HEK293 (cell line): Measurements from ENCODE around the gene SPA17.
A peak's percentile ranks its signal among the peaks of the same experiment; 100 is the strongest.

Experiments used
- CTCF ChIA-PET: fragments of 350-600 bp; formaldehyde crosslinking; extraction: SDS; loops from one replicate; lab custom pipeline; 2021; ENCODE audit warnings: antibody characterized with exemption; lab: Yijun Ruan, JAX
- POLR2A ChIA-PET: fragments of 300-600 bp; formaldehyde crosslinking; extraction: SDS; loops from one replicate; lab custom pipeline; 2020; ENCODE audit warnings: antibody characterized with exemption, inconsistent platforms; lab: Yijun Ruan, JAX
- H3K27ac ChIP-seq: fragments of 200-500 bp; sonication (Bioruptor generic); 2 replicates; pipeline ENCODE4 v1.5.1; 2014; ENCODE audit warnings: low read depth, low read length, control low read depth, inconsistent platforms; ENCODE audit errors: extremely low read depth
- H3K36me3 ChIP-seq, 2 experiments: fragments of 200-500 bp in 1 of 2; sonication (Bioruptor generic) in 1 of 2; 1 replicate in 1 of 2; 2 replicates in 1 of 2; pipeline ENCODE4 v1.5.1; 2014 to 2017; ENCODE audit warnings: inconsistent platforms in 2 of 2, low read length in 2 of 2; ENCODE audit not compliant: control insufficient read depth in 2 of 2, insufficient read depth in 1 of 2
- H3K4me1 ChIP-seq: fragments of 200-500 bp; sonication (Bioruptor generic); 2 replicates; pipeline ENCODE4 v1.5.1; 2014; ENCODE audit warnings: mild to moderate bottlenecking, low read length, inconsistent platforms; ENCODE audit not compliant: control insufficient read depth, insufficient read depth
- H3K4me3 ChIP-seq: 2 replicates; pipeline ENCODE4 v1.5.1; 2011; ENCODE audit warnings: low read depth, mild to moderate bottlenecking, control low read depth, low read length, moderate library complexity
- H3K9me3 ChIP-seq: fragments of 200-500 bp; sonication (Bioruptor generic); 2 replicates; pipeline ENCODE4 v1.5.1; 2014; ENCODE audit warnings: low read depth, low read length, inconsistent platforms; ENCODE audit not compliant: control insufficient read depth, insufficient read depth
- FEZF1 ChIP-seq: fragments of 450-650 bp; formaldehyde crosslinking; IDR thresholded peaks from 2 replicates; pipeline ENCODE4 v1.5.1; 2016; ENCODE audit warnings: missing biosample characterization, missing genetic modification characterization
- GLI2 ChIP-seq: fragments of 450-650 bp; formaldehyde crosslinking; IDR thresholded peaks from 2 replicates; pipeline ENCODE4; 2017; ENCODE audit warnings: missing biosample characterization, missing genetic modification characterization, low read depth, borderline replicate concordance
- GLIS2 ChIP-seq: fragments of 450-650 bp; formaldehyde crosslinking; IDR thresholded peaks from 2 replicates; pipeline ENCODE4 v1.5.1; 2016; ENCODE audit warnings: missing biosample characterization, missing genetic modification characterization
- MZF1 ChIP-seq: fragments of 450-650 bp; formaldehyde crosslinking; IDR thresholded peaks from 2 replicates; pipeline ENCODE4 v1.5.1; 2017; ENCODE audit warnings: missing biosample characterization, missing genetic modification characterization, borderline replicate concordance
- PATZ1 ChIP-seq: fragments of 450-650 bp; formaldehyde crosslinking; IDR thresholded peaks from 2 replicates; pipeline ENCODE4 v1.5.1; 2016; ENCODE audit warnings: missing biosample characterization, missing genetic modification characterization
- PBX3 ChIP-seq: sonication (generic); formaldehyde crosslinking; IDR thresholded peaks from 2 replicates; pipeline ENCODE4 v1.8.1; 2022; ENCODE audit warnings: mild to moderate bottlenecking, moderate library complexity, missing genetic modification reagents
- PRDM6 ChIP-seq: fragments of 450-650 bp; formaldehyde crosslinking; IDR thresholded peaks from 2 replicates; pipeline ENCODE4 v1.5.1; 2017; ENCODE audit warnings: missing biosample characterization, missing genetic modification characterization
- RBAK ChIP-seq: fragments of 450-650 bp; formaldehyde crosslinking; IDR thresholded peaks from 2 replicates; pipeline ENCODE4 v1.5.1; 2016; ENCODE audit warnings: missing biosample characterization, missing genetic modification characterization
- SCRT2 ChIP-seq: fragments of 450-650 bp; formaldehyde crosslinking; IDR thresholded peaks from 2 replicates; pipeline ENCODE4 v1.5.1; 2016; ENCODE audit warnings: missing biosample characterization, missing genetic modification characterization
- SETDB1 ChIP-seq: IDR thresholded peaks from one replicate; pipeline ENCODE4 v1.6.1; 2017; ENCODE audit warnings: mild to moderate bottlenecking, low read length, moderate library complexity, mixed read lengths; ENCODE audit not compliant: insufficient read length
- TCF7L2 ChIP-seq: IDR thresholded peaks from 2 replicates; pipeline ENCODE4 v1.6.1; 2011; ENCODE audit warnings: low read depth, mild to moderate bottlenecking, inconsistent platforms, low read length, moderate library complexity, borderline replicate concordance
- WT1 ChIP-seq: fragments of 450-650 bp; formaldehyde crosslinking; IDR thresholded peaks from 2 replicates; pipeline ENCODE4 v1.5.1; 2016; ENCODE audit warnings: missing biosample characterization, missing genetic modification characterization
- ZBTB11 ChIP-seq: fragments of 450-650 bp; formaldehyde crosslinking; conservative IDR thresholded peaks from 2 replicates; pipeline ENCODE4 v1.5.1; 2016; ENCODE audit warnings: low read depth, missing biosample characterization, missing genetic modification characterization
- ZBTB20 ChIP-seq: fragments of 450-650 bp; formaldehyde crosslinking; IDR thresholded peaks from 2 replicates; pipeline ENCODE4 v1.5.1; 2016; ENCODE audit warnings: missing biosample characterization, missing genetic modification characterization
- ZIC2 ChIP-seq: fragments of 450-650 bp; formaldehyde crosslinking; IDR thresholded peaks from 2 replicates; pipeline ENCODE4 v1.5.1; 2016; ENCODE audit warnings: missing biosample characterization, missing genetic modification characterization
- ZNF140 ChIP-seq: fragments of 450-650 bp; formaldehyde crosslinking; IDR thresholded peaks from 2 replicates; pipeline ENCODE4 v1.5.1; 2016; ENCODE audit warnings: missing biosample characterization, missing genetic modification characterization
- ZNF157 ChIP-seq: fragments of 450-650 bp; formaldehyde crosslinking; IDR thresholded peaks from 2 replicates; pipeline ENCODE4 v1.5.1; 2016; ENCODE audit warnings: missing biosample characterization, missing genetic modification characterization
- ZNF169 ChIP-seq: fragments of 450-650 bp; formaldehyde crosslinking; IDR thresholded peaks from 2 replicates; pipeline ENCODE4 v1.5.1; 2016; ENCODE audit warnings: missing biosample characterization, missing genetic modification characterization
- ZNF529 ChIP-seq: fragments of 450-650 bp; formaldehyde crosslinking; IDR thresholded peaks from 2 replicates; pipeline ENCODE4 v1.5.1; 2017; ENCODE audit warnings: missing genetic modification characterization, missing biosample characterization; ENCODE audit not compliant: insufficient replicate concordance
- ZNF785 ChIP-seq: fragments of 450-650 bp; formaldehyde crosslinking; IDR thresholded peaks from 2 replicates; pipeline ENCODE4 v1.5.1; 2016; ENCODE audit warnings: missing biosample characterization, missing genetic modification characterization

The SPA17 gene

GRCh38 chr11:124745270-124745834, 71.6 kb downstream of the SPA17 start:
- H3K4me3 ChIP-seq = no peak overlapping the region
- H3K27ac ChIP-seq = no peak overlapping the region
- CTCF ChIA-PET = interaction anchor here (1.3 to 2.0 kb wide), 4 partner anchors 16 to 75 kb away, joined by 4 to 23 read pairs (median 6); no protein-coding TSS in a partner anchor
- POLR2A ChIA-PET = interaction anchor here (1.9 kb wide), 1 partner anchor 13 kb away, joined by 9 read pairs; no protein-coding TSS in a partner anchor
- H3K4me1 ChIP-seq = no peaks in the 10 kb centered on the region; the same call in 1 of the 2 replicates
- TF ChIP-seq ZNF529 (tag by site-specific recombination) (no peak), ZNF169 (tag by site-specific recombination) (no peak), ZNF157 (tag by site-specific recombination) (no peak), TCF7L2 (no peak), ZNF785 (tag by site-specific recombination) (no peak), ZNF140 (tag by site-specific recombination) (no peak), GLI2 (tag by site-specific recombination) (no peak), RBAK (tag by site-specific recombination) (no peak), FEZF1 (tag by site-specific recombination) (no peak), MZF1 (tag by site-specific recombination) (no peak), PBX3 (CRISPR knock-in tag) (no peak), WT1 (no peak), SETDB1 (no peak)
- H3K9me3 ChIP-seq = no peaks in the 10 kb centered on the region
- no peaks in the 10 kb centered on the region for H3K36me3 ChIP-seq

- CTCF ChIA-PET = interaction anchor here (0.6 to 2.0 kb wide), 12 partner anchors 10 to 200 kb away, joined by 3 to 23 read pairs (median 4); no protein-coding TSS in a partner anchor
- Histone ChIP-seq H3K4me1 (no peaks in the 10 kb centered on the region), H3K36me3 (no peaks in the 10 kb centered on the region), H3K27ac (no peak overlapping the region; the same call in 1 of the 2 replicates), H3K9me3 (no peaks in the 10 kb centered on the region), H3K4me3 (peak overlapping the region; percentile 53)
- POLR2A ChIA-PET = interaction anchor here (0.9 to 1.9 kb wide), 12 partner anchors 10 to 1142 kb away, joined by 3 to 10 read pairs (median 4); partner anchors contain the start of genes HYLS1, MSANTD2 and TBRG1
- TF ChIP-seq ZIC2 (tag by site-specific recombination) (peak; percentile 33; the same call in 1 of the 2 replicates), ZBTB11 (tag by site-specific recombination) (no peak), PRDM6 (tag by site-specific recombination) (no peak), GLIS2 (tag by site-specific recombination) (0 out of 2 replicates have a peak, but pooled peaks have one; percentile 19), SCRT2 (tag by site-specific recombination) (no peak), ZBTB20 (tag by site-specific recombination) (peak; percentile 43; the same call in 1 of the 2 replicates), PATZ1 (tag by site-specific recombination) (peak; percentile 29; the same call in 1 of the 2 replicates)
These were observed 72.3 kb downstream of the SPA17 start for GRCh38 chr11:124745835-124746620.
